ENCODE measurements around the gene TXNRD1.
"Not testable (repeated sequence)": the region's sequence is repeated elsewhere in the genome, so short reads cannot be mapped to it uniquely, and the experiment has no call there.

The TXNRD1 gene

DNA sequence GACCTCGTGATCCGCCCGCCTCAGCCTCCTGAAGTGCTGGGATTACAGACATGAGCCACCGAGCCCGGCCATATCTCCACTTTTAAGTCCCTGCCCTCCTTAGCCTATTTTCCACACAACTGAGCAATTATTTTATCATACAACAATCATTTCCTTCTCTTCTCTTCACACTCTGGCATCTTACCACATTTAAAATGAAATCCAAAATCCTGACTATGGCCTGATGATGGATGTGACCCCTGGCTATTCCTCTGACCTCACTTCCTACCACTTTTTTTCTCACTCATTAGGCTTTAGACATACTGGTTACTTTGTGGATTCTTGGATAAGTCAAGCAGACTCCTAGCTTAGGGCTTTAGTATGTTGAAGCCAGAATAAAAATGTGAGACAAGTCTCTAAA lies 66.1 kb downstream of the TXNRD1 start:
- peak; percentile 88 for DNase-seq

DNA sequence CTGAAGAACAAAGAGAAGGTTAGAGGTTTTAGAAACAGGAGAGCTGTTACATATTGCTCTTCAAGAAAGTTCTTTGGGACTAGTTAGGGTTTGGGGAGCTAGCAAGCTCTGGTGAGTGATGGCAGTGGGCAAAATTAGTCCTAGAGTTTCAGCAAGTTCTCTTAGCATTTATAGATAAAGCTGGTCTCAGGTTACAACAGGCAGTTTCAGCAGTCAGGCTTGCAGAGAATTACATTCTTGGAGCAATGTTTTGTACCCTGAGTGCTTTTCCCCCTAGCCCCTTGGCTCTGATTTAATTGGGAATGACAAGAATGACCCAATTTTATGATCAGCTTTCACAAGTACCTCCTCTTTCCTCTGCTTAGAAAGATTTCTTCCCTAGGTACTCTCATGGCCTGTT lies 66.5 kb downstream of the TXNRD1 start:
- peak; percentile 45 for DNase-seq

GRCh38 chr12:104285740-104286515 lies 70.3 kb downstream of the TXNRD1 start:
- peak; percentile 62 for DNase-seq

GRCh38 chr12:104286516-104287482 lies 71.2 kb downstream of the TXNRD1 start:
- DNase-seq: peak; percentile 96

DNA sequence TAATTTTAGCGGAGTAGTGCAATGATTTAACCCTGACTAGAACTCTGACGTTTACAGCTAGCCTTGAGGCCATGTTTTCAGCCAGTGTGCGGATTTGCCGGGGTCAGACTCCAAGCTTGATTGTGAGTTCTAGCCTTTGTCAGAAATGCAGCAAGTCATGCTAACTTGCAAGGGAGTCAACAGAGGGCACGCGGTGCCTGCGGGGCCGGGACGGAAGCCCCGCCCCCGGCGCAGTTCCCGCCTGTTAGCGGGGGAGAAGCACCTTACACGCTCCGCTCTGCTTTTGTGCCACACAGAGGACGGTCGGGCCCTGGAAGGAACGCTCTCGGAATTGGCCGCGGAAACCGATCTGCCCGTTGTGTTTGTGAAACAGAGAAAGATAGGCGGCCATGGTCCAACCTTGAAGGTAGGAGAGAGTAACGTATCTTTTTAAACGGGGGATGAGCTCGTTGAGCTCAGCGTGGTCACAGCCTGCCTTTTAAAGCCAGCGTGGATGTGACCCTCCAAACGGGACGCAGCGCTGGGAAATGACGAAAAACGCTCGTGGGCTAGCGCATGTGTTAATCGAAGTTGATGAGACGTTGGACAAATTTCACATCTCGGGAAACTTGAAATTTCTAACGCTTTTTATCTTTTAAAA lies 73.2 kb downstream of the TXNRD1 start:
- peak; percentile 87 for DNase-seq

GRCh38 chr12:104290320-104290719 lies 74.7 kb downstream of the TXNRD1 start:
- no peak for DNase-seq

DNA sequence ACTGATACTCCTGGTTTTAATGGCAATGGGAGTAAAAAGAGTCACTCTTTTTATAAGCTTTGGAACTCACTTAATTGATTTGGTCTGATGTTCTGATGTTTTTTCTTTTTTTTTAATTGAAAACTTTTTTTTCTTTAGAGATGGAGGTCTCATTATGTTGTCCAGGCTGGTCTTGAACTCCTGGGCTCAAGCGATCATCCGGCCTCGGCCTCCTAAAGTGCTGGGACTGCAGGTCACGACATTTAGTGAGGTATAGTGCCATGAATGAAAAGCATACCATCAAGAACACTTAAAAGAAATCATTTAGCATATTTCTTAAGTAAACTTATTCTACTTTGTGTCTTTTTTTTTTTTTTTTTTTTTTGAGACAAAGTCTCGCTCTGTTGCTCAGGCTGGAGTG lies 75.3 kb downstream of the TXNRD1 start:
- DNase-seq: no peak

- no peak for DNase-seq
Measured at GRCh38 chr12:104291867-104292524, 76.4 kb downstream of the TXNRD1 start.

DNA sequence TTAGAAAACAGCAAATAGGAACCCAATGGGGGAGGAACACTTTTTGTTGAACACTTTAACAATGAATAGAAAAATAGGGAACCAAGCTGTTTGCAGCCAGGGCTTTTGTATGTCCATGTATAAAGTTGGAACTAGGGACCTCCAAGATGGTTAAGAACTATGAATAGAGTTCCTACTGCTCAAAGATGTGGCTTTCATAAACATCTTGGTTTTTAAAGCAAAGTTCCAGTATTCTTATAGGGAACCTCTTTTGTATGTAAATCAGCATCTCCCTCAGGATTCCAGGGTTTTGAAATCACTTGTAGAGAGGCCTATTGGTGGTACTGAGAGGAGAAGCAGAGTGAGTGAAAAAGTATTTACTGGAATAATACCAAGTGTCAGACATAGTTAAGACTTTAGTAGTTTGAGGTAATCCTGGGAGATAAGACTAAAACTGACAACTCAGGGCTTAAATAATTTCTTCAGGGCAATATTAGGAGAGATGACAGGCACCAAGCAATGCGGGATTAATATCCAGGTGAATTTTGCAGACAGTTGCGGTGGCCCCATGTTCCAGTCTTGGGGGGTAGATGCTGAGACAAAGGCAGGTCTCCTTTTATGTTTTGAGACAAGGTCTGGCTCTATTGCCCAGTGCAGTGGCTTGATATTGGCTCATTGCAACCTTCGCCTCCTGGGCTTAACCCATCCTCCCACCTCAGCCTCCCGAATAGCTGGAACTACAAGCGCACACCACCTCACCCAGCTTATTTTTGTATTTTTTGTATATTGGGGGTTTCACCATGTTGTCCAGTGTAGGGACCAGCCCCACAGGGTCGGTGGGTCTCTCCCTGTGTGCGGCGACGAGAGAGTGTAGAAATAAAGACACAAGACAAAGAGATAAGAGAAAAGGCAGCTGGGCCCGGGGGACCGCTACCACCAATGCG lies 77.6 kb downstream of the TXNRD1 start:
- no peak for DNase-seq

DNA sequence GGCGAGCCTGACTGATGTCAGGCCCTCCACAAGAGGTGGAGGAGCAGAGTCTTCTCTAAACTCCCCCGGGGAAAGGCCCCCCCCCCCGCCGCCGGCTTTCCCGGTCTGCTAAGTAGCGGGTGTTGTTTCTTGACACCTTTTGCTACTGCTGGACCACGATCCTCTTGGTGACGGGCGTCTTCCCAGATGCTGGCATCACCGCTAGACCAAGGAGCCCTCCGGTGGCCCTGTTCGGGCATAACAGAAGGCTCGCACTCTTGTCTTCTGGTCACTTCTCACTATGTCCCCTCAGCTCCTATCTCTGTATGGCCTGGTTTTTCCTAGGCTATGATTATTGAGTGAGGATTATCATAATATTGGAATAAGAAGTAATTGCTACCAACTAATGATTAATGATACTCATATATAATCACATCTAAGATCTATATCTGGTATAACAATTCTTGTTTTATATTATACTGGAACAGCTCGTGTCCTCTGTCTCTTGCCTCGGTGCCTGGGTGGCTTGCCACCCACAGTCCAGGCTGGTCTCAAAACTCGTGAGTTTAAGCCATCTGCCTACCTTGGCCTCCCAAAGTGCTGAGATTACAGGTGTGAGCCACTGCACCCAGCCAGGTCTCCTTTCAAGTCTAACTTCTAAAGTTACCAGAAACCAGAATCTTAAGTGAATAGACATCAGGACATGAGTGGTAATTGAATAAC lies 78.7 kb downstream of the TXNRD1 start:
- DNase-seq: not testable (repeated sequence)

GRCh38 chr12:104294927-104295668 lies 79.5 kb downstream of the TXNRD1 start:
- DNase-seq: no peak

DNA sequence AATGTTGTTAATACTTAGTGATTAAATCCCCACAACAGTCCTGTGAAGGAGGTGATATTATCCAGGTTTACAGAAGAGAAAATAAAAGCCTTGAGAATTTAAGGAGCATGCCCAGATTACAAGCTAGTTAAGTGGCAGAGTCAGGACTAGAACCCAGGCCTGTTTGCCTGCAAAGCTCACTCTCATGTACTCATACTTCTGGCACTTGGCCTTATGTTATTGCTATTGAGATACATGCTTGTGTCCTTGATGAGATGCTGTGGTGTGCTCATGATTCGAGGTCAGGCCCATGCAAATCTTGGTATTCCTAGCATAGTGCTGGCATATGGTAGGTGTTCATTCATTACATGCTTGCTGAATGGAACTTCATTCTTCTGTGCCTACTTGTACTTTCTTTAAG lies 80.4 kb downstream of the TXNRD1 start:
- DNase-seq: peak; percentile 1

- DNase-seq: no peak
Measured at GRCh38 chr12:104296718-104297117, 81.1 kb downstream of the TXNRD1 start.

DNA sequence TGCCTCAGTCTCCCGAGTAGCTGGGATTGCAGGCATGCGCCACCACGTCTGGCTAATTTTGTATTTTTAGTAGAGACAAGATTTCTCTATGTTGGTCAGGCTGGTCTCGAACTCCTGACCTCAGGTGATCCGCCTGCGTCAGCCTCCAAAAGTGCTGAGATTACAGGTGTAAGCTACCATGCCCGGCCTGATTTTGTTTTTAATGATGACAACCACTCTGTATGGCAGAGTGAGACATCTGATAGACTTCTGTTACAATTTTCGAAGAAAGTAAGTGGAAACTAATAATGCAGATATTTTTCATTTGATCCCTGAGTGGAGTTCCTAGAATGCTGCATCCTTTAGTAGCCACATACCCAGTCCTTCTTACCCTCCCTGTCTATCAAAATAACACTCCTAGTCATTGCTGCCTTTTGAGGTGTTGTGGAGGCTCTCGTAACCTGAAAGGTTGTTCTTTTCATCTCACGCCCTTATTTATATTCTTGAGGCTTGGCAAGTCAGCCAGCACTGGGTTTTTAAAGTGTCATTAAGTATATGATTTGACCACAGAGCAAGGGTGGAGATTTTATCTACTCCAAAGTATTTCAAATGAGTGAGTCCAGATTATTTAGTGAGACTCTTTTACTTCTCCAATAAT lies 82.0 kb downstream of the TXNRD1 start:
- DNase-seq: no peak

DNA sequence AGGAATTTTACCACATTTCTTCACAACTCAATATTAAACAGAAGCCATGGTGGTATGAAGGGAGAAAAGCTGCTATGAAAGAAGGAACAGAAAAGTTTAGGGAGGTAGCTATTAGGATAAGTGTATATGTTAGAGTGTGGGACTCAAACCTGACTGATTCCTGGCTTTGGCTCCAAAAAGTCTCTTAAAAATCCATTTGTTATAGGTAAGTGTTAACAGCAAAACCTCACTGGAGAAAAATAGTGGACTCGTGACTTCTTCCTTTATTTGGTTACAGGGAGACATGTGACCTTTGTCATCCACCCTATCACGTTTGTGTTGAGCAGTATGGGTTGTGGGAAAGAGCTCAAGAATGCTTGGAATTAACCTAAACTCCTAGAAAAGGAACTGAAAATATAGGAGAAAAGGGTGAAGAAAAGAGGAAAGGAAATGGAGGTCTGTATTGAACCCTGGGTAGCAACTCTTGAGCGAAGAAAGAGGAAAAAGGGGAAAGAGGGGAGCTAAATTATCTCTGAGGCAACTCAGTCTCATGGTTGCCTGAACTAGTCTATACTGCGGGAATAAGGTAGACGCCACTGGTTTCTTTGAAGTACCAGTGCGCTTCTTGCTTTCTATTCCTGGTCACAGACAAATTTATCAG lies 84.4 kb downstream of the TXNRD1 start:
- DNase-seq: no peak

- DNase-seq: peak; percentile 59
Measured at GRCh38 chr12:104303538-104304151, 88.1 kb downstream of the TXNRD1 start, which contains the start of gene EID3. Gene EID3, plus strand, starts transcription at chr12:104303739. Its CDS starts 196 bp downstream, at chr12:104303935.

DNA sequence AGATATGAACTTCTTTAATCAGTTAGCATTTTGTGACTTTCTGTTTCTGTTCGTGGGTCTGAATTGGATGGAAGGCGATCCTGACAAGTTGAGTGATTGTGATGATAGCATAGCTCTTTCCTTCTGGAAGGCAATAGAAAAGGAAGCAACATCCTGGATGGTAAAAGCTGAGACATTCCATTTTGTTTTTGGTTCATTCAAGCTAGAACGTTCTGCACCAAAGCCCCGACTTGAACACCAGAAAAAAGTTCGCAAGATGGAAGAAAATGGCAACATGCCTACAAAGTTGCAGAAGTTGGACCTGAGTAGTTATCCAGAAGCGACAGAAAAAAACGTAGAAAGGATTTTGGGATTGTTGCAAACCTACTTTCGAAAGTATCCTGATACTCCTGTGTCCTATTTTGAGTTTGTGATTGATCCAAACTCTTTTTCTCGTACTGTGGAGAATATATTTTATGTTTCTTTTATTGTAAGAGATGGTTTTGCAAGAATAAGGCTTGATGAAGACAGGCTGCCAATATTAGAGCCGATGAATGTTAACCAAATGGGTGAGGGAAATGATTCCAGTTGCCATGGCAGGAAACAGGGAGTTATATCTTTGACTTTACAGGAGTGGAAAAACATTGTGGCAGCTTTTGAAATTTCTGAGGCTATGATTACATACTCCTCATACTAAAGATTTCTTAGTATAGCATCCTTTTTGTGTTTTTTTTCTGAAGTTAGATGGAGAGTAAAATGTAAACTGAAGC lies 88.9 kb downstream of the TXNRD1 start:
- no peak for DNase-seq

DNA sequence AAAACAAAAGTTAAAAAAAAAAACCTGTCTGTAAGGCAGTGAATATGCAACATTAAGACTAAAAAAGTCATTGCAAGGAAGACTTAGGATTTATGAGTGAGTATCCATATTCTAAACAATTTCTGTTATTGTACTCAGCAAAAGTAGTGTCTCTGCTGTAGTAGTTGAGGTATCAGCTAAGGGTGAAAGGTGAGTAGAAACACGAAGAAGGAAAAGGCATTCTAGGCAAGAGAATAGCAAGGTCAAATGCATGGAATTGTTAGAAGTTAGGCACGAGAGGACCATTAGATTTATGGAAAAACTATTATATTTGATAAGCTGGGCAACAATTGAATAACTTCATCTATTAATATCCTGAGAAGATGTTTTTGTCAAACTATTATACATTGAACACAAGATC lies 89.8 kb downstream of the TXNRD1 start:
- no peak for DNase-seq
